ENCODE measurements around the gene IFT43. TPM values are rescaled to one million over a fixed set of nuclear protein-coding genes. Genes with fewer than 3 reads are reported as not detected.

Gene IFT43
- total RNA-seq, 1 experiment from 2014 or later: 18.6 TPM

DNA sequence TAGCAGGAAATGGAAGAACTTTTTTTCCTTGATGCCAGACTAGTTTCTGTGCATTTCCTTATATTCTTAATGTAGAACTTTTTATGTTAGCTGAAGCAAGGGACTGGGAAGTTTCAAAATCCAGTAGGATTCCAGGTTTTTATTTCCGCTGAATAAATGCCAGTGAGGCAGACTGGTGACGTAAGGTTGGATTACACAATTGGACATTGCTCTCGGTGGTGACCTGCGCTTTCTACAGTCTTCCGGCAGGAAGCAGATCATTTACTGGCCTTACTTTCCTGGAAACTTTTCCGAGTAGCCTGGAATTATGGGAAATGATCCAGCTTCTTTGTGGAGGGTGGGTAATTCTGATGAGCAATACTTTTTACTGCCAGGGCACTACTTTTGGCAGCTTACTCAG lies 3.6 kb downstream of the IFT43 start:
- Mint-ChIP-seq H3K27ac (no peak overlapping the region), H3K36me3 (ENCODE audit: insufficient read depth in 1 of 3, low read depth in 3 of 3) (peaks cover 0 to 17% (median 14%) of the 10 kb centered on the region in 3 experiments; a peak in 4 of 7 replicates), H3K27me3 (ENCODE audit: low read depth) (peaks cover 14% of the 10 kb centered on the region), H3K4me3 (no peak overlapping the region), H3K9me3 (no peaks in the 10 kb centered on the region; a peak in 1 of 5 replicates), H3K4me1 (peaks cover 8 to 9% of the 10 kb centered on the region in 2 experiments)
- no peak for DNase-seq
- no CpG with 5 or more reads among the region's 6 CpGs for WGBS (ENCODE audit: extremely low coverage, insufficient read length, low lambda C conversion rate)
- Histone ChIP-seq H2BK20ac (ENCODE audit: low read depth, low read length, poor library complexity, severe bottlenecking) (no peak overlapping the region), H2BK12ac (ENCODE audit: insufficient read length, low read depth, low read length) (no peak overlapping the region), H2BK5ac (ENCODE audit: insufficient read length, low read length) (no peak overlapping the region), H3K14ac (ENCODE audit: insufficient read depth, low read length) (no peak overlapping the region), H4K91ac (ENCODE audit: insufficient read length, low read depth, low read length) (no peak overlapping the region), H3K4me2 (ENCODE audit: insufficient read depth, insufficient read length, low read length) (no peak overlapping the region), H3K9ac (ENCODE audit: extremely low read depth, insufficient read length, low read length) (no peak overlapping the region), H3K9me3 (ENCODE audit: control insufficient read depth, low read depth, low read length) (no peaks in the 10 kb centered on the region), H3K79me1 (ENCODE audit: insufficient read depth, low read depth, low read length, poor library complexity, severe bottlenecking) (no peaks in the 10 kb centered on the region), H4K20me1 (ENCODE audit: control insufficient read depth, insufficient read depth, insufficient read length) (no peaks in the 10 kb centered on the region), H3K23me2 (ENCODE audit: insufficient read length, low read depth, low read length, poor library complexity, severe bottlenecking) (no peaks in the 10 kb centered on the region), H4K5ac (ENCODE audit: insufficient read length, low read depth, low read length) (no peak overlapping the region), H3K56ac (ENCODE audit: insufficient read length, low read depth, low read length) (no peak overlapping the region), H3K23ac (ENCODE audit: insufficient read length, low read depth, low read length) (no peak overlapping the region), H4K8ac (replicated peaks; ENCODE audit: insufficient read length, low read depth, low read length) (no peak overlapping the region), H2BK120ac (ENCODE audit: low read depth, low read length, poor library complexity, severe bottlenecking) (no peak overlapping the region), H3K27me3 (ENCODE audit: insufficient read depth, low read length) (no peaks in the 10 kb centered on the region), H3K4me1 (ENCODE audit: insufficient read depth, low read length) (no peaks in the 10 kb centered on the region), H3K27ac (ENCODE audit: insufficient read length, low read depth, low read length) (no peak overlapping the region), H2AK5ac (ENCODE audit: insufficient read length, low read length) (no peak overlapping the region), H3K18ac (ENCODE audit: insufficient read length, low read depth, low read length) (no peak overlapping the region), H2BK15ac (ENCODE audit: low read depth, low read length) (no peak overlapping the region), H3T11ph (ENCODE audit: low read length) (no peak overlapping the region), H3K4ac (ENCODE audit: low read depth, low read length) (no peak overlapping the region), H3K79me2 (ENCODE audit: insufficient read depth, low read length) (no peaks in the 10 kb centered on the region), H2AFZ (ENCODE audit: low read length) (no peak overlapping the region)
- TF ChIP-seq, protein P1, sequence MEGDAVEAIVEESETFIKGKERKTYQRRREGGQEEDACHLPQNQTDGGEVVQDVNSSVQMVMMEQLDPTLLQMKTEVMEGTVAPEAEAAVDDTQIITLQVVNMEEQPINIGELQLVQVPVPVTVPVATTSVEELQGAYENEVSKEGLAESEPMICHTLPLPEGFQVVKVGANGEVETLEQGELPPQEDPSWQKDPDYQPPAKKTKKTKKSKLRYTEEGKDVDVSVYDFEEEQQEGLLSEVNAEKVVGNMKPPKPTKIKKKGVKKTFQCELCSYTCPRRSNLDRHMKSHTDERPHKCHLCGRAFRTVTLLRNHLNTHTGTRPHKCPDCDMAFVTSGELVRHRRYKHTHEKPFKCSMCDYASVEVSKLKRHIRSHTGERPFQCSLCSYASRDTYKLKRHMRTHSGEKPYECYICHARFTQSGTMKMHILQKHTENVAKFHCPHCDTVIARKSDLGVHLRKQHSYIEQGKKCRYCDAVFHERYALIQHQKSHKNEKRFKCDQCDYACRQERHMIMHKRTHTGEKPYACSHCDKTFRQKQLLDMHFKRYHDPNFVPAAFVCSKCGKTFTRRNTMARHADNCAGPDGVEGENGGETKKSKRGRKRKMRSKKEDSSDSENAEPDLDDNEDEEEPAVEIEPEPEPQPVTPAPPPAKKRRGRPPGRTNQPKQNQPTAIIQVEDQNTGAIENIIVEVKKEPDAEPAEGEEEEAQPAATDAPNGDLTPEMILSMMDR (conservative IDR thresholded peaks at IDR 0.05): no peak
